Measurements from ENCODE around the gene OGT. TPM values are rescaled to one million over a fixed set of nuclear protein-coding genes. Genes with fewer than 3 reads are reported as not detected.
"Not testable (repeated sequence)": the region's sequence is repeated elsewhere in the genome, so short reads cannot be mapped to it uniquely, and the experiment has no call there.

Gene OGT
- 100 to 1,000 TPM; 360 to 382 TPM for total RNA-seq

DNA sequence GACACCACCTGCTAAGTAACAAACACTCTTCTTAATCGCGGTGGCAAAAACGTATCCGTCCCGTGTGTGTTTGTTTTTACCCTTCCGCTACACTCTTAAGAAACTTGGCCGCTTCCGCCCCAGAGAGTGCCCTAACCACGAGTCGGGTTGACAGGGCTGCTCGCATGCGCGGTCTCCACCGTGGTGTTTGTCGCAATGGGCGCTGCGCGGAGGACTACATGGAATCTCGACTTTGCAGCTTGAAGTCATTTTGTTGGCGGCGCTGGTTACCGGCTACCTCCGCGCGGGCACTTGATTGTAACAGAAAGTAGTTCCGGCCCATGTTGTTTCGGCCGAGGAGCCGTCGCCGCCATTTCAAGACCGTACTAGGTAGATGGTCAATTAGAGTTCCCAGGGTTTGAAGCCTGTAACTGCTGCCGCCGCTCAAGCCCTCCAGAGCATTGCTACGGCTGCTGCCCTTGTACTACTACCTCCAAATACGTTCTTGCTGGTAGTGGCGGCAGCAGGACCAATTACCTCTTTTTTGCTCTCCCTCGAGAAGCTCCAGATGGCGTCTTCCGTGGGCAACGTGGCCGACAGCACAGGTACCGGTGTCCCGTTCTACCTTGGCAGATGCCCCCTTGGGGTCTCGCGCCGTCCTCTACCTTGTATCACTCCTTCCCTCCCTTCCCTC, at the start of gene OGT:
TSS of gene OGT (plus strand) at position 352 of the 673 bp plus-strand sequence. CDS start at position 548, 196 bp downstream.
- no peaks in the 10 kb centered on the region for H3K27me3 Mint-ChIP-seq
- peak within 1 kb of the TSS; percentile 99 for H3K27ac Mint-ChIP-seq
- peaks cover 22% of the 10 kb centered on the region for H3K4me1 Mint-ChIP-seq
- H3K36me3 Mint-ChIP-seq (ENCODE audit: low read depth) = peaks cover 30% of the 10 kb centered on the region
- POLR2A ChIA-PET = interaction anchor here (0.8 to 5.9 kb wide), 26 partner anchors 9 to 1399 kb away, joined by 3 to 101 read pairs (median 5); partner anchors contain the start of genes CXCR3, IL2RG, NONO and RPS4X
- no peaks in the 10 kb centered on the region for H3K9me3 Mint-ChIP-seq
- CTCF ChIA-PET = interaction anchor here (1.0 to 1.2 kb wide), 3 partner anchors 89 to 250 kb away, joined by 4 to 6 read pairs (median 4); partner anchors contain the start of genes NONO and TAF1
- DNase-seq = peak; percentile 95
- peak within 1 kb of the TSS; percentile 96 for H3K4me3 Mint-ChIP-seq

DNA sequence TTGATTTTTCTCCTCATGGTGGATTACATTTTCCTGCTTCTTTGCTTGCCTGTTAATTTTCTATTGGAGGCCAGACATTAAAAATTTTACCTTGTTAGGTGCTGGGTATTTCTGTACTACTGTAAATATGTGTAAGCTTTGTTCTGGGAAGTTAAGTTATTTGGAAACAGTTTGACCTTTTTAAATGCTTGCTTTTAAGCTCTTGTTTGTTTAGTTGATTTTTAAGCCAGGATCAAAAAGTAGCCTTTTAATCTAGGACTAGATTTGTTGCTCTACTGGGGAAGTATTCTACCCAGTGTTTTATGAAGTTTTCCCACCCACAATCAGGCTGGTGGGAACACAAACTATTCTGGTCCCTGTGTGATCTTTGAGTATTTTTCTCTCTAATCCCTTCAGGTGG, 45.1 kb upstream of the OGT start:
- DNase-seq = no peak
- Mint-ChIP-seq H3K36me3 (ENCODE audit: low read depth) (no peaks in the 10 kb centered on the region), H3K4me3 (no peak overlapping the region), H3K9me3 (no peaks in the 10 kb centered on the region), H3K27me3 (no peaks in the 10 kb centered on the region), H3K27ac (no peak overlapping the region), H3K4me1 (peaks cover 9% of the 10 kb centered on the region)
- POLR2A ChIA-PET = interaction anchor here (1.3 kb wide), 1 partner anchor 10 kb away, joined by 3 read pairs; no protein-coding TSS in a partner anchor
- CTCF ChIA-PET = no interaction called here

DNA sequence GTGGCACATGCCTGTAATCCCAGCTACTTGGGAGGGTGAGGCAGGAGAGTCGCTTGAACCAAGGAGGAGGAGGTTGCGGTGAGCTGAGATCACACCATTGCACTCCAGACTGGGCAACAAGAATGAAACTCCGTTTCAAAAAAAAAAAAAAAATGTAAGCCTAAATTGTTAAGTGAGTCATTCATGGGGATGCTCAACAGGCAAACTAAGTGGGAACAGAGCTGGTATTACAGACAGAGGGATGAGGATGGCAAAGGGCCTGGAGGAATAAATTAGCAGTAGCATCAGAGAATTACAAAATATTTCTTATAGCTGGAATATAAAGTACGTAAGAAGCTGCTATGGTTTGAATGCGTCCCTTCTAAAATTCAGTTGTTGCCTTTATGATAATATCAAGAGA, 43.4 kb upstream of the OGT start:
- H3K9me3 Mint-ChIP-seq = peaks cover 2% of the 10 kb centered on the region

DNA sequence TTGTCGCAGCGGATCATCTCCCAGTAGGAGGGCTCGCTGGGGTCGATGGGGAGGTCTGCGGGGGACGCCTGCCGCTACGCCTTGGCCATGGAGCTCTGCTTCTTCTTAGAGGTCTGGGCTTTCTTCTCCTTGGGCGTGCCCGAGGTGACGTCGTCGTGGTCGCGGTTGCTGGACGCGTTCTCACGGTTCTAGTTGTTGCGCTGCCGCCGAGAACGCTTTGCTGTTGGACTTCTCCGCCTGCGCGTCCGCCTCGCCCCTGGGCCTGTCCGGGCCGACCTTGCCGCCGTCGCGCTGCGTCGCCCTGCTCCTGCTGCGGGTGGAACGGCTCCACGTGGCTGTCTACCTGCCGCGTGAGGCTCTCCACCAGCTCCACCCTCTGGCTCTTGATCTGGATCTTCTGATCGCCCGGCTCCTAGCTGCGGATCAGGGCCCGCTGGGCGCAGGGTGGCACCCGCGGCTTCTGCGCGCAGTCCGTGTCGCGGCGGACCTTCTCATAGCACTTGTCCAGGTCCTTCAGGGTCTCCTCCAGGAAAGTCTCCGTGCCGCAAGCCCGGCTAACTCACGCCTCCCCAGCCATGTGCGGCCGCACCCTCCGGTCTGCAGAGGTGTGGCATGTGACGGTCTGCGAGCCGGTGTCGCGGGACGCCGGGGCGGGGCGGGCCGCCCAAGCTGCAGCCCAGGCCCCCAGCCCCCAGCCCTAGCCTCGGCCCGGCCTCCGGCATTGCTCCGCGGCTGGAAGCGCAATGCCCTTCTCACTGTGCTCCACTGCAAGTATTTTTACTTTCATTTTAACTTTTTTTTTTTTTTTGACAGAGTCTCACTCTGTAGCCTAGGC, 40.5 kb upstream of the OGT start:
- H3K36me3 Mint-ChIP-seq (ENCODE audit: low read depth) = no peaks in the 10 kb centered on the region
- peak overlapping the region; percentile 75 for H3K4me3 Mint-ChIP-seq
- CTCF ChIA-PET = no interaction called here
- no peaks in the 10 kb centered on the region for H3K27me3 Mint-ChIP-seq
- POLR2A ChIA-PET = interaction anchor here (0.9 to 3.5 kb wide), 4 partner anchors 40 to 126 kb away, joined by 3 to 48 read pairs (median 8); partner anchors contain the start of genes OGT and TAF1
- peaks cover 13% of the 10 kb centered on the region for H3K4me1 Mint-ChIP-seq
- no peak overlapping the region for H3K27ac Mint-ChIP-seq
- peak; percentile 42 for DNase-seq
- peaks cover 2% of the 10 kb centered on the region for H3K9me3 Mint-ChIP-seq

More for the DNA sequence above, 43.4 kb upstream of the OGT start:
- ChIA-PET POLR2A (interaction anchor here (1.4 kb wide), 1 partner anchor 42 kb away, joined by 4 read pairs; no protein-coding TSS in a partner anchor), CTCF (interaction anchor here (0.7 kb wide), 1 partner anchor 101 kb away, joined by 3 read pairs; no protein-coding TSS in a partner anchor)
- H3K4me3 Mint-ChIP-seq = no peak overlapping the region
- H3K27ac Mint-ChIP-seq = no peak overlapping the region
- H3K27me3 Mint-ChIP-seq = no peaks in the 10 kb centered on the region
- no peaks in the 10 kb centered on the region for H3K36me3 Mint-ChIP-seq (ENCODE audit: low read depth)
- peaks cover 13% of the 10 kb centered on the region for H3K4me1 Mint-ChIP-seq
- no peak for DNase-seq

DNA sequence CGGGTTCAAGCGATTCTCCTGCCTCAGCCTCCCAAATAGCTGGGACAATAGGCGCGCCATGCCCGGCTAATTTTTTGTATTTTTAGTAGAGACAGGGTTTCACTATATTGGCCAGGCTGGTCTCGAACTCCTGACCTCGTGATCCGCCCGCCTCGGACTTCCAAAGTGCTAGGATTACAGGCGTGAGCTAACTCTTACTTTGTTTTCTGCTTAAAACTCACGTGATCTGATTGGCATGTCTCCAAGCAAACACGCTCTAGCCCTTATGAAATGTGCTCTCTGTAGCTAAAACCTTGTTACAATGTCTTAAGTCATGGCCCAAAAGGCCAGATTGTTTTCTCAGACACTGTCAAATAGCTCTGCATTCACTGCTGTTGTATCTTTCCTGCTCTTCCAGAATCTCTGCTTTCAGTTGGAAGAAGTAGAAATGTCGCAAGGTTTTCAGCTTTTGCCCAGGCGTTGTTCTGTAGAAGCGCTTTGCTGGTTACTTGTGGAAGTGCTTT, 39.7 kb upstream of the OGT start:
- H3K4me1 Mint-ChIP-seq = peaks cover 13% of the 10 kb centered on the region
- H3K4me3 Mint-ChIP-seq = peak overlapping the region; percentile 75
- CTCF ChIA-PET = no interaction called here
- peaks cover 2% of the 10 kb centered on the region for H3K9me3 Mint-ChIP-seq
- no peaks in the 10 kb centered on the region for H3K36me3 Mint-ChIP-seq (ENCODE audit: low read depth)
- POLR2A ChIA-PET = interaction anchor here (1.0 to 3.5 kb wide), 3 partner anchors 40 to 127 kb away, joined by 3 to 48 read pairs (median 13); partner anchors contain the start of genes OGT and TAF1
- no peak overlapping the region for H3K27ac Mint-ChIP-seq
- no peak for DNase-seq
- H3K27me3 Mint-ChIP-seq = no peaks in the 10 kb centered on the region

DNA sequence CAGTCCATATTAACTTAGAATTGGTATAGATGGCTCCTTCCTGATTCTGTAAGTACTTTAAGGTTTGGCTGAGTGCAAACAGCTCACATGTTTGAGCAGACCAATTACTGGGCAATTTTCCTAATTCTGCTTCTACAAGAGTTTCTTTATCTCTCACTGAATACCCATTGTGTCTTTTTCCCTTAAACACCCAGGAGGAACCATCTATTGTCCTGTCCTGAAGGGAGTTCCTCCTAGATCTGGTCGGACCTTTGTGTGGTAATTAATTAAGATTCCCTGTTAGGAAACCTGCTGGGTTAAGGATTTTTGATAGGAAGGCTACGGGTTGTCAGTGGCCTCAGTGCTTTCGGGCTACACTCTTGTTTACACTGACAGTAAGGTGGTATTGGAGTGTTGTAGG, 36.9 kb upstream of the OGT start:
- POLR2A ChIA-PET; H3K9me3 Mint-ChIP-seq; H3K36me3 Mint-ChIP-seq (ENCODE audit: low read depth); H3K27me3 Mint-ChIP-seq; H3K4me3 Mint-ChIP-seq; CTCF ChIA-PET; DNase-seq; H3K27ac Mint-ChIP-seq: not testable (repeated sequence)
- peaks cover 12% of the 10 kb centered on the region for H3K4me1 Mint-ChIP-seq

DNA sequence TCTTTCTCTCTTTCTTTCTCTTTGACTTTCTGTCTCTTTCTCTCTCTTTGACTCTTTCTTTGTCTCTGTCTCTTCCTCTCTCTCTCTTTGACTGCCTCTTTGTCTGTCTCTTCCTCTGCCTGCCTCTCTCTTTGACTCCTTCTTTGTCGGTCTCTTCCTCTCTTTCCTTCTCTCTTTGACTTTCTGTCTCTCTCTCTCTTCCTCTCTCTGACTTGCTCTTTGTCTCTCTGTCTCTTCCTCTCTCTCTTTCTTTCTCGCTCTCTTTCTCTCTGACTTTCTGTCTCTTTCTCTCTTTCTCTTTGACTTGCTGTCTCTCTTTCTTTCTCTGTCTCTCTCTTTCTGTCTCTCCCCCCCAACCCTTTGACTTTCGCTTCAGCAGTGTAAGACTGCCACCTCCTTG, 36.4 kb upstream of the OGT start:
- no peaks in the 10 kb centered on the region for H3K36me3 Mint-ChIP-seq (ENCODE audit: low read depth)
- H3K27ac Mint-ChIP-seq = no peak overlapping the region
- peaks cover 12% of the 10 kb centered on the region for H3K4me1 Mint-ChIP-seq
- H3K4me3 Mint-ChIP-seq = no peak overlapping the region
- H3K27me3 Mint-ChIP-seq = no peaks in the 10 kb centered on the region
- POLR2A ChIA-PET = no interaction called here
- DNase-seq = no peak
- H3K9me3 Mint-ChIP-seq = peaks cover 2% of the 10 kb centered on the region
- CTCF ChIA-PET = no interaction called here

DNA sequence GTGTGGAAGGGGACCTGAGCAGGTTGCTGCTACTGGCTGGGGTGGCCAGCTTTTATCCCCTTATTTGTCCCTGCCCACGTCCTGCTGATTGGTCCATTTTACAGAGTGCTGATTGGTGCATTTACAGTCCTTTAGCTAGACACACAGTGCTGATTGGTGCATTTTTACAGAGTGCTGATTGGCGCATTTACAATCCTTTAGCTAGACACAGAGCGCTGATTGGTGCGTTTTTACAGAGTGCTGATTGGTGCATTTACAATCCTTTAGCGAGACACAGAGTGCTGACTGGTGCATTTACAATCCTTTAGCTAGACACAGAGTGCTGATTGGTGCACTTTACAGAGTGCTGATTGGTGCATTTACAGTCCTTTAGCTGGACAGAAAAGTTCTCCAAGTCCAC, 30.8 kb upstream of the OGT start:
- CTCF ChIA-PET; H3K27ac Mint-ChIP-seq; POLR2A ChIA-PET; H3K4me1 Mint-ChIP-seq; H3K36me3 Mint-ChIP-seq (ENCODE audit: low read depth); DNase-seq; H3K27me3 Mint-ChIP-seq; H3K9me3 Mint-ChIP-seq; H3K4me3 Mint-ChIP-seq: not testable (repeated sequence)

DNA sequence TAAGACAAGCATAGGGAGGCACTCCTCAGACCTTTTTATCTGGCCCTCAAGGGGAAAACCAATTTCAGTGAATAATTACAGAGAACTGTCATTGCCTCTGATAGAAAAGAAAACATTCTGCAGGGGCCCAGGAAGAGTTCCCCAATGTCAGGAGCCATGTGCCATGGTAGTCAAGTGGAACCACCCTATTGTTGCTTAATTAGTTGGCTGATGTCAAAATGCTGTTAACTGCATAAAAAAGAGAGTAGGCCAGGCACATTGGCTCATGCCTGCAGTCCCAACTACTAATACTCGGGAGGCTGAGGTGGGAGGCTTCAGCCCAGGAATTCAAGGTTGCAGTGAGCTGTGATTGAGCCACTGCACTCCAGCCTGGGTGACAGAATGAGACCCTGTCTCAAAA, 28.6 kb upstream of the OGT start:
- no peaks in the 10 kb centered on the region for H3K36me3 Mint-ChIP-seq (ENCODE audit: low read depth)
- H3K4me3 Mint-ChIP-seq = no peak overlapping the region
- no peaks in the 10 kb centered on the region for H3K9me3 Mint-ChIP-seq
- DNase-seq = no peak
- ChIA-PET CTCF (no interaction called here), POLR2A (no interaction called here)
- no peak overlapping the region for H3K27ac Mint-ChIP-seq
- no peaks in the 10 kb centered on the region for H3K27me3 Mint-ChIP-seq
- H3K4me1 Mint-ChIP-seq = no peaks in the 10 kb centered on the region

DNA sequence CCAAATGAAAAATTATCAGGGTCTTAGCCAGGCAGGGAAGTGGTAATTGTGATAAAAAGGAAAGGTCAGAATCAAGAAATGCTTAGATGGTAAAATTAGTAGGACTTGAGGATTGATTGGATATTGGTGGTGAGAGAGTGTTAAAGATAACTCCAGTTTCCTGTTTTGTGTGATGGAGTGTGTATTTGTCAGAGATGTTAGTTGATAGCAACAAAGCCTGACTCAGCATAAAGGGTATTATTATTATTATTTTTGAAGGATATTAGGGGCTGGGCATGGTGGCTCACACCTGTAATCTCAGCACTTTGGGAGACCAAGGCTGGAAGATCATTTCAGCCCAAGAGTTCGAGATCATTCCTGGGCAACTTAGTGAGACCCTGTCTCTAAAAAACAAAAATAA, 23.6 kb upstream of the OGT start:
- no peak overlapping the region for H3K27ac Mint-ChIP-seq
- H3K36me3 Mint-ChIP-seq (ENCODE audit: low read depth) = no peaks in the 10 kb centered on the region
- peaks cover 4% of the 10 kb centered on the region for H3K9me3 Mint-ChIP-seq
- ChIA-PET CTCF (no interaction called here), POLR2A (no interaction called here)
- no peak overlapping the region for H3K4me3 Mint-ChIP-seq
- H3K27me3 Mint-ChIP-seq = no peaks in the 10 kb centered on the region
- peaks cover 8% of the 10 kb centered on the region for H3K4me1 Mint-ChIP-seq
- DNase-seq = no peak

DNA sequence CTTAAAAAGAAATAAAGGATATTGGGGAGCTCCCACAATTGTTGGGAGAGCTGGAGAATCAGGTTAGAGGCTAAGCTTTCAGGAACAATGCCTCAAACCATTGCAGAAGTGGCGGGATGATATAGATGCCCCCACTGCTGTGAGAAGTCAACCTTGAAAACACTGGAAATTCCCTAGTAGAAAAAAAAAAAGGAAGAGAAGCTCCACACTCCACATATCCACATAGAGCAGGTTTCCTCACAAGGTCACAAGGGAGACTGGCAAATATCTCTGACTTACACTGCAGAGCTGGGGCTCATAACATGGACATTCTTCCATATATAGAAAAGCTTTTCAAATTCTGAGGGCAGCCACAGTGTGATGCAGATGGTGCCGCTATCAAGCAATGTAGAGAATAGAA, 22.7 kb upstream of the OGT start:
- H3K4me1 Mint-ChIP-seq = peaks cover 13% of the 10 kb centered on the region
- no peak for DNase-seq
- H3K4me3 Mint-ChIP-seq = no peak overlapping the region
- H3K36me3 Mint-ChIP-seq (ENCODE audit: low read depth) = no peaks in the 10 kb centered on the region
- ChIA-PET POLR2A (no interaction called here), CTCF (no interaction called here)
- H3K27ac Mint-ChIP-seq = no peak overlapping the region
- H3K27me3 Mint-ChIP-seq = no peaks in the 10 kb centered on the region
- H3K9me3 Mint-ChIP-seq = peaks cover 4% of the 10 kb centered on the region

DNA sequence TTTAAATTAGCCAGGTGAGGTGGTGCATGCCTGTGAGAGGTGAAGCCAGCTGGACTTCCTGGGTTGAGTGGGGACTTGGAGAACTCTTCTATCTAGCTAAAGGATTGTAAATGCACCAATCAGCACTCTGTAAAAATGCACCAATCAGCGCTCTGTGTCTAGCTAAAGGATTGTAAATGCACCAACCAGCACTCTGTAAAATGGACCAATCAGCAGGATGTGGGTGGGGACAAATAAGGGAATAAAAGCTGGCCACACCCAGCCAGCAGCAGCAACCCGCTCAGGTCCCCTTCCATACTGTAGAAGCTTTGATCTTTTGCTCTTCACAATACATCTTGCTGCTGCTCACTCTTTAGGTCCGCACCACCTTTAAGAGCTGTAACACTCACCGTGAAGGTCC, 19.2 kb upstream of the OGT start:
- peaks cover 13% of the 10 kb centered on the region for H3K4me1 Mint-ChIP-seq
- CTCF ChIA-PET; H3K27me3 Mint-ChIP-seq; H3K4me3 Mint-ChIP-seq; H3K27ac Mint-ChIP-seq; DNase-seq; H3K9me3 Mint-ChIP-seq; H3K36me3 Mint-ChIP-seq (ENCODE audit: low read depth): not testable (repeated sequence)
- POLR2A ChIA-PET = interaction anchor here (2.0 to 2.1 kb wide), 2 partner anchors 18 to 20 kb away, joined by 8 to 14 read pairs; partner anchors contain the start of gene OGT

DNA sequence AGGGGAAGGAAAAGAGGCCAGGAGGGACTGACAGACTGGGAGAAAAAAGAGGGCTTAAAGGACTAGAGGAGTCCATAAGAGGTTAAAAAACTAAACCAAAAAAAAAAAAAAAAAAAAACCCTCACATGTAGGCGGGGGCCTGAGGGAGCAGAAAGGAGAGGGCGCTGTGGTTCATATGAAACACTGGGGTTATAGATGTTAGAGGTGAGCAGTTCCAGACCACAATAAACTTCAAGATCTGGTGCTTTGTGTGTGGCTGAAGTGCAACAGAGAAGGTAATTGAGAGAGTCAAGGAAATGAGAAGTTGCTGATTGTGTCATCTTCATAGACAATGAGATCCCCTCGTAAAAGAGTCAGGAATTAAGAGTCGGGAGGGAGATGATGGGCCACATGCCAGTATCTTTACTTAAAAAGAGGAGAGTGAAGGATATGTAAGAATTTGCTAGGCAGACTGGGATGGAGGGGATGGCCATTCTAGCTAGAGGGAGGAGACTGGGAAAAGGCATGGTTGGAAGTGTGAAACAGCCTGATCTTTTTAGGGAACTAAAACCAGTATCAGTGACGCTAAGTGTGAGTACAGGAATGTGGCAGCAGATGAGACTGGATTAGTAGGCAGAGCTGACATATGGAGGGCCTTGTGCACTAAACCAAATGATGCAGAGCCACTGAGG, 18.4 kb upstream of the OGT start:
- Mint-ChIP-seq H3K27me3 (no peaks in the 10 kb centered on the region), H3K27ac (no peak overlapping the region), H3K9me3 (peaks cover 4% of the 10 kb centered on the region), H3K4me3 (no peak overlapping the region), H3K36me3 (ENCODE audit: low read depth) (no peaks in the 10 kb centered on the region), H3K4me1 (peaks cover 13% of the 10 kb centered on the region)
- ChIA-PET POLR2A (interaction anchor here (2.0 to 2.1 kb wide), 2 partner anchors 17 to 19 kb away, joined by 8 to 14 read pairs; partner anchors contain the start of gene OGT), CTCF (no interaction called here)
- peak; percentile 26 for DNase-seq
